Stimulated activated CD4-positive, alpha-beta T cell treated with anti-CD3 and anti-CD28 coated beads, TNF-alpha, amount 100 ng/mL, for 4 hours (primary cell): Measurements from ENCODE around the gene SLK.

Experiments
- DNase-seq, 3 experiments: peaks; one replicate each; pipeline ENCODE4 v3.0.0-alpha.2; 2020; ENCODE audit warnings: low read depth in 3 of 3

The SLK gene

DNA sequence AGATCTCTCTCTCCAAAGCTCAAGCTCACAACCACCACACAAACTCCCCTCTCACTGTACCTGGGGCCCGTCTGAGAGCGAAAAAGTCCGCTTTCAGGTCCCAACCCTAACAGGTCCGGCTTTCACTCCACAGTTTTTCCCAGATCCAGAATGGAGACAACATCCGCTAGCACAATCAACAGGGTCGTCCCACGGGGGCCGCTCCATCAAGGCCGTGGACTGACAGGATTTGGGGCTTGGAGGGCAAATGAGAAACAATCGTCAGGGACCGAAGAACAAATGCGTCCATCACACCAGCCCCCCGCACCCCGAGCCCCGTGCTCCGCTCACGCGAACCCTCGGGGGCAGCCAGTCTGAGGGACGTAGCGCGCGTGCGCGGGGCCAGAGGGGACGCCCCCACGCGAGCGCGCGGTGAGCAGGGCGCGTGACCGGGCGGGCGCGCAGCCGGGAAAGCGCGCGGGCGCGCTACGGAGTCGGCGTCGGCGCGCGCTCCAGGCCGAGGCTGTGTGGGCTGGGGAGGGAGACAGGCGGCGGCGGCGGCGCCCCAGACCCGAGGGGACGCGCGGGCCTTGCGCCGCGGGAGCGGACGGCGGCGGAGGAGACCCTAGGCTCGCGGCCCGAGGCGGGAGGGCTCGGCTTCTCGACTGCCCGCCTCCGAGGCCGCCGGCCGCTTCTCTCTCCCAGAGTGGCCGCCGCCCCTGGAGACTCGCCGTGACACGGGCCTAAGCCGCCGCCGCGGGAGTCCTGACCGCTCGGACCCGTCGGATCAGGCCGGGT lies at the start of gene SLK:
Gene SLK, plus strand, starts transcription at position 470 of the 777 bp plus-strand sequence. CDS start 606 bp downstream, outside the sequence.
- DNase-seq: peak; percentile 59 to 73 (median 72)

GRCh38 chr10:103917302-103918052 lies 49.5 kb upstream of the SLK start:
- no peak for DNase-seq

DNA sequence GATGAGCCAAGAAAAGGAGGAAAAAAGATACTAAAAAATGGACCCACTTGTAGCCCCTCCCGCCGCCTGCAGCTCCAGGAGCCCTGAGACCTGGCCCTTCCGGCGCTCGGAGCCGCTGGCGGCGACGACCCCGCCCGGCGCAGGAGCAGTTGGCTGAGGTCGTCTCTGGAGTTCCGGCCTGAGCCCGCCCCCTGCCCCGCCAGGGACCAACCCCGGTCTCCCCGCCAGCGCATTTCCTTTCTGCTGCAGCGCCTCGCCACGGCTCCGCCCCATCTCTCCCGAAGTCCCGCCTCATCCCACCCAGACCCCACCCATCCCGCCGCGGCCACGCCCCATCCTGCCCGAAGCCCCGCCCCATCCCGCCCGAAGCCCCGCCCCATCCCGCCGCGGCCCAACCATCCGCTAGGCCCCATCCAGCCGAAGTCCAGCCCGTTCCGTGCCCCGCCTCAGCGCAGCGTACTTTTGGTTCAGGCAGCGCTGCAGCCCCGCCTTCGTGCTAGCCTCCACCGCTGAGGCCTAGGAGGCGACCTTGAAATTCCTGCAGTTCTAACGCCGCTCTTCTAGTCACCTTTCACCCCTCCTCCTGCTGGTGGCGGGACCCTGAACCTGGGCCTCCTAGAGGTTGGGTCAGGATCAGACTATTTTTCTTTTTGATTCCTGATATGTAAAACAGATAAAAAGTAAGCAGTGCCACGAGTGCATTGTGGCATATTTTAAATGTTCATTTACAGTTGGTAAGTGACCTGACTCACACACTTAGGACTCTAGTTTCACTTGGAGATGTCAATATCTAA lies 48.7 kb upstream of the SLK start, which contains the start of gene STN1:
Gene STN1, minus strand, starts transcription at position 132 of the 794 bp plus-strand sequence. CDS start 590 bp downstream, outside the sequence.
- DNase-seq: peak; percentile 90 to 93 (median 93)

GRCh38 chr10:103919648-103920025 lies 47.3 kb upstream of the SLK start:
- no peak for DNase-seq

DNA sequence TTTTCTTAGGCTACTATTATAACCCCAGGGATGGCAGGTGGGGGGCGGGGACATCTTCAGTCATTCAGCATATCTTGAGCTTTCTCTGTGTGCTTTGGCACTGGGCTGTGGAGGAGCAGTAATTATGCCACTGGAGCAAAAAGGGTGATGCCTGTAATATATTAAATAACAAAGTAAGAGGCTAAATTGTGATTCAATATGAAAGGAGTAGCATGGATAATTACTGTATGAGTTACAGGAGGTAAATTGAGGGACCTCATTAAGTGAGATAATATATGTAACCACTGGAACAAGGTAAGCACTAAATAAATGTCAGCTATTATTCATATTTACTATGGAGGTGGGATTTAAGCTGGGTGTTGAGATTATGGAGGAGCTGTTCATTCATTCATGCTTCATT lies 45.7 kb upstream of the SLK start:
- no peak for DNase-seq

DNA sequence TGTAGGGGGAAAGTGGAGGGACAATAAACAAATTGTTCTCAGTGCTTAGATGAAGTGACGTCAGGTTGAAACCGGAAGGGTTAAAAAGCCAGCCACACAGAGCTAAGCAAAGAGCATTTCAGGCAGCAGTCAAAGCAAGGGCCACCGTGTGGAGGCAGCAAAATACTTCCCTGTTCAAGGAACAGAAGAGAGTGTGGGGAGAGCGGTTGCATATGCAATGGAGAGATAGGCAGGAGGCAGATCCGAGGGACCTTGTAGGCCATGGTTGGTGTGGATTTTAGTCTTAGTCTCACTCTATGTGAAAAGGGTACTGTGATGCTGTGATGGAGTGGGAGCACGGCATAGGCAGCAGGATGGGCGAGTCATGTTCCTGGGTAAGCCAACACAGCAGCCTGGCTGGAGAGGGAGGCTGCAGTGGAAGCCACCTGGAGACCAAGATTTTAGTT lies 45.2 kb upstream of the SLK start:
- no peak for DNase-seq

- DNase-seq: no peak
These were observed 44.3 kb upstream of the SLK start for GRCh38 chr10:103922659-103923058.

DNA sequence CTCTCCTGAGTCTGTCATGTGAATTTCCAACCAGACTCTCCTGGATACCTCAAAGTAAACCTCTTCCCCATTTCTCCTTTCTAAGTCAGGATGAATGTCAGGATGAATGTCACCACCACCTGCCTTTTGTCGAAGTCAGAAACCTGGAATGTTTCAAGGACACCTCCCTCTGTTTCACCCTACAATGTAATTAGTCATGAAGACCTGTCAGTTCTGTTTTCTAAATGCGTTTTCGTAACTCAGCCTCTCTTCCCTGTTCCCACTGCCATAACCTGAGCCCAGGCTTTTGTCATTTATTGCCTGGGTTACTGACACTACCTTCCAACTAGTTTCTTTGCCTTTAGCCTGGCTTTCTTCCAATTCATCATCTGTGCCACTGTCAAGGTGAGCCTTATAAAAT lies 43.4 kb upstream of the SLK start:
- no peak for DNase-seq

DNA sequence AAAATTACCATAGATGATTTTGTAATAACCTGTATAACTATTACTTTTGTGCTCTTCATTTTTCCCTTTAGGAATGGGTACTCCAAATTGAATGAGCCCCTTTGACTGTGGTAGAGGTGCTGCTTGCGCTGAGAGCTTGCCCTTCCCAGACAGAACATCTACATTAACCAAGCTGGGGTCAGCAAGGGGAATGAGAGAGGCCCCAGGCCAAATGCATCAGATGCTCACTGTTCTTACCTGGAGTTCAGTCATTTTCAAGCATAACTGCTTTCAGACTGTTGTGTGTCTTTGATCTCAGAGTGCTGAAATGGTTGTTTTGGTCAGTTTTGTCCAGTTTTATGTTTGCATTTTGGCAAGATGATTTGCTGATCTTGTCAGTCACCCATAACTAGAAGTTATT lies 41.3 kb upstream of the SLK start:
- DNase-seq: no peak

GRCh38 chr10:103926722-103927319 lies 40.1 kb upstream of the SLK start:
- DNase-seq: no peak

GRCh38 chr10:103928784-103929183 lies 38.2 kb upstream of the SLK start:
- no peak for DNase-seq

DNA sequence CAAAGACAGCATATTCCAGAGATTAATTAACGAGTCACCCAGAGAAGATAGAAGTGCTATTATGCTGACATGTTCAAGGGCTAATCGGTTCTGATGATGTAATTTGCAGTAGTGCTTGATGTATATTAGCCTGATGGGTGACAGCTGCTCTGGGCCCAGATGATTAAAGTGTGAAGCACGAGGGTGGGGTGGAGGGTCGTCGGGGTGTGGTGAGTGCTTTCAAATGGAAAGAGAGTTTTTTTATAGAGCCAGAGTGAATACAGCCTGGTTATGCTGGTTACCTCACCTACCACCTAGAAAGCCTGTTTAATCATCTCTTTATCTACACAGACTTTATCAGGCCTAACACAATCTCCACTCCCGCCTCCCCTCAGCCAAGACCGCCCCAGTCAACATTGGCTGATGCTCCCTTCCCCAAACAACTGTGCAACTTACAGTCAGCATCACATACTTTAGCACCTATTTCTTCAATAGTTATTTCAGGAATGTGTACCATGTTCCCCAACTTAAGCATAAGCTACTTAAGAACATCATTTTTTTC lies 37.5 kb upstream of the SLK start:
- DNase-seq: no peak

DNA sequence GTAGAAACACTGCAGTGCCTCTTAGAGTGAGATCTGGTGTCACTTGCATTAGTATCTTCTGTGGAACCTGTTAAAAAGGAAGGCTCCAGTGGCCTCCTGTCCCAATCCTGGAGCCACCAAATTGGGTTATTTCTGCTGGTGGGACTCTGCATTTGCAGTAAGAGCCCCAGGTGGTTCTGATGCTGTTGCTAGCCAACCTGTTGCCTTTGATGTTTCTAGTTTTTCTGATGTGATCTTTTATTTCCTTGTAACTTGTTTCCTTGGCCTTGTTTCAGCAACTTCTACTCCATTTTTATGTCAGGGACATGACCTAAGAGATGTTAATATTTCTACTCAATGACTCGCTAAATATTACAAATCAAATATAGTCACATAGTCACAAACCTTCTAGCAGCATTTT lies 36.5 kb upstream of the SLK start:
- DNase-seq: no peak

DNA sequence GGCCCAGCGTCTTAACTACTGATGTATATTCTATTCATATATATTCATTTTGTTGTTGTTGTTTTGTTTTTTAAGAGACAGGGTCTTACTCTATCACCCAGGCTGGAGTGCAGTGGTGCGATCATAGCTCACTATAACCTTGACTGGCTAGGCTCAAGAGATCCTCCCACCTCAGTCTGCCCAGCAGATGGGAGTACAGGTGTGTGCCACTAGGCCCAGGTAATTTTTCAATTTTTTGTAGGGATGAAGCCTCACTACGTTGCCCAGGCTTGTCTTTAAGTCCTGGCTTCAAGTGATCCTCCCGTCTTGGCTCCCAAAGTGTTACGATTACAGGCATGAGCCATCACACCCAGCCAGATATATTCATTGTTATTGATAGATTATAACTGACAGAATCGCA lies 36.1 kb upstream of the SLK start:
- no peak for DNase-seq

DNA sequence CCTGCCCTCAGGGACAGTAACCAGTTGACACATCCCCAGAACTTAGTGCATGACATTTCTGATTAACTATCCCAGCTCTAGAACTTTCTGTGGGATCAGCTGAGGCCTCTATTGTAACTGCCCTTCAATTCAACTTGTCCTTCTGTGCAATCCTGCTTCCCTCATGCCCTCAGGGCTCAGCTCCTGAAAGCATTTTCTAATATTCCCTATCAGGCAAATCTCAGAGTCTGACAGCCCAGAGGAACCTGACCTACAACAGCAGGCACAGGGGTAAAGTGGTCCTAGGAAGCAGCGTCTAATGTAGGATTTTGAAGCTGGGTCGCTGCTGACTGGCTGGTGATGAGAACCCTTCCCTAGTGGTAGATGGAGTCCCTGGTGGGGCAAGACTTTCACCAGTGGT lies 35.3 kb upstream of the SLK start:
- DNase-seq: no peak

DNA sequence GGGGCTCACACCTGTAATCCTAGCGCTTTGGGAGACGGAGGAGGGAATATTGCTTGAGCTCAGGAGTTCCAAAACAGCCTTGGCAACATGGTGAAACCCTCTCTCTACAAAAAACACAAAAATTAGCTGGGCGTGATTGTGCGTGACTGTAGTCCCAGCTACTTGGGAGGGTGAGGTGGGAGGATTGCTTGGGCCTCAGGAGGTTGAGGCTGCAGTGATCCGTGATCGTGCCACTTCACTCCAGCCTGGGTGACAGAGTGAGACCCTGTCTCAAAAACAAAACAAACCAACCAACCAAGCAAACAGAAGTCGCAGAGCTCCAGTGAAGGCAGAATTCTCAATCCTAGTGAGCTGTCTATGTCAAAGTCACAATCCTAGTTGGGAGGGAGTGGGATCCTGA lies 34.7 kb upstream of the SLK start:
- DNase-seq: no peak

- no peak for DNase-seq
These were observed 34.0 kb upstream of the SLK start for GRCh38 chr10:103932971-103933370.

GRCh38 chr10:103933557-103934121 lies 33.3 kb upstream of the SLK start:
- no peak for DNase-seq

DNA sequence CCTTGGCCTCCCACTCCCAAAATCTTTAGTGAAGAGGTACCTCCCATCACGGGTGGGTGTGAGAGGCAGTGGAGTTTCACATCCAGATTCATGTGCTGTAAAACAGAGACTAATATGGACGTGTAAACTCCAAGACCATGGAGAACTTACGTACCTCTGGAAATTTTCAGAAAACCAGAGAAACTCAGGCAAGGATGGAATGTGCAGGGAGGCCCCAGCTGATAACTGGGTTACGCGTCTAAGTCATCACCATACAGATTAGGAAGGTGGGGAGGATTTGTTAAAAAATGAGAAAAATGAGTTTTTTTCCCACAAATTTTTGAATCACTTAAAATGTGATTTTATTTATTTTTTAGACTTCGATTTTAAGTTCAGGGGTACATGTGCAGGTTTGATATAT lies 32.6 kb upstream of the SLK start:
- no peak for DNase-seq

- DNase-seq: no peak
These were observed 30.9 kb upstream of the SLK start for GRCh38 chr10:103936022-103936421.

GRCh38 chr10:103939522-103939921 lies 27.4 kb upstream of the SLK start:
- DNase-seq: no peak
